HCEC 1CT (cell line): ENCODE data around the gene TBC1D30.

Experiments used
- DNase-seq: peaks from one replicate; pipeline ENCODE4 v3.0.0-alpha.2; 2017

TBC1D30 gene

GRCh38 chr12:64875186-64875585 is 50.7 kb downstream of the TBC1D30 start:
- DNase-seq, result no peak

DNA sequence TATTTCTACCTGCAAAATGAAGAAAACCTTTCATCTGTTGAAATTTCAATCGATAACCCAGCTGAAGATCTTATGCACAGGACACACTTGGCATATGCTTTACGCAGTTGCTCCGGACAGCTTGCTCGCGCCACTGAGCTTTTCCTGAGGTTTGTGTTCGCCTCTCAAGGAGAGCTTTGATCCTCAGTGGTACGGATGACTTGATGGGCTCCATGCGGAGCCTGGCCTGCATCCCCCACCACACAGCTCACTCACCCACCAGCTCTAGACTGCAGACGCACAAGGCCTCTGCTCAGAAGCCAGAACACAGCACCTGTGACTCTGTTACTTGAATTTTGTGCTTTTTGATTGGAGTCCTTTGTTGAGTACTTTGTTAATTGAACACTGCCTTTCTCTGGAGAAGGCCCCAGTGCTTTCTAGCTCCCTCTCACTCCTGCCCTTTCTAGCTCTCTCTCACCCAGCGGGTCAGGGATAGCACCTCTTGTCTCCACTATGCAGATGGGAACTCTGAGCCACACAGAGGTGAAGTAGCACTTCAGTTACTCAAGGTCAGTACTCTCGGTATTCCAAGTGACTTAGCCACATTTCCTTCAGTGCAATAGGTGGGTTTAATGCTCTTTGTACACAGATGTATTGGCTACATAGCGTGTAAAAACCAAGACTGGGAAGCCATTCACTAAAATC is 52.1 kb downstream of the TBC1D30 start:
- DNase-seq, result no peak

DNA sequence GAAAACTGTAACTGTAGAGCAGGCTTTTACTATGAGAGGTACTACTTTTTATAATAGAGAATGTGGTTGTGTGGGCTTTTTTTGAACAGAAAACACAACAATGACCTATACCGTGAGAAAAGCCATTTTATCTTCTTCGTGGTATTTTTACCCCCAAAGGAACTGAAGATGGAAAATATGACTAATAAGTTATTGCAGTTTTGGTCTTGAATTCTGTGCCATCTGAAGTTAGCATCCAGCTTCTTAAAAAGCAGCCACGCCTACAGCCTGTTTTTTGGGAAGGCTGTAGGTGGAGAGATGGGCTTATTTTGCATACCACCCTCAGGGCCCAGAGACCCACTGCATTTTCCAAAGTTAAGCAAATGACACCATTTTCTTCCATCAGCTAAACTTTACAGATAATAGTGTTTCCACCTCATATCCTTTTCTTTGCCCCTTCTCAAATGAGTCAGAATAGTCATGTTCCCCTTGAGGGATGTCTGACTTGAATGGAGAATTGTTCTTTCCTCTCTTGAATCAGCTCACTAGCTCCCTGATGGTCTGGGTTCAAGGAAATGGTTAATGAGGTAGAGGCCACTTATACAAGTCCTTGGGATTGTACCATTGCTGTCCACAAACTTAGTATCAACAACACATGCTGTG is 53.0 kb downstream of the TBC1D30 start:
- DNase-seq, result no peak

GRCh38 chr12:64882687-64883086 is 58.2 kb downstream of the TBC1D30 start:
- no peak for DNase-seq

DNA sequence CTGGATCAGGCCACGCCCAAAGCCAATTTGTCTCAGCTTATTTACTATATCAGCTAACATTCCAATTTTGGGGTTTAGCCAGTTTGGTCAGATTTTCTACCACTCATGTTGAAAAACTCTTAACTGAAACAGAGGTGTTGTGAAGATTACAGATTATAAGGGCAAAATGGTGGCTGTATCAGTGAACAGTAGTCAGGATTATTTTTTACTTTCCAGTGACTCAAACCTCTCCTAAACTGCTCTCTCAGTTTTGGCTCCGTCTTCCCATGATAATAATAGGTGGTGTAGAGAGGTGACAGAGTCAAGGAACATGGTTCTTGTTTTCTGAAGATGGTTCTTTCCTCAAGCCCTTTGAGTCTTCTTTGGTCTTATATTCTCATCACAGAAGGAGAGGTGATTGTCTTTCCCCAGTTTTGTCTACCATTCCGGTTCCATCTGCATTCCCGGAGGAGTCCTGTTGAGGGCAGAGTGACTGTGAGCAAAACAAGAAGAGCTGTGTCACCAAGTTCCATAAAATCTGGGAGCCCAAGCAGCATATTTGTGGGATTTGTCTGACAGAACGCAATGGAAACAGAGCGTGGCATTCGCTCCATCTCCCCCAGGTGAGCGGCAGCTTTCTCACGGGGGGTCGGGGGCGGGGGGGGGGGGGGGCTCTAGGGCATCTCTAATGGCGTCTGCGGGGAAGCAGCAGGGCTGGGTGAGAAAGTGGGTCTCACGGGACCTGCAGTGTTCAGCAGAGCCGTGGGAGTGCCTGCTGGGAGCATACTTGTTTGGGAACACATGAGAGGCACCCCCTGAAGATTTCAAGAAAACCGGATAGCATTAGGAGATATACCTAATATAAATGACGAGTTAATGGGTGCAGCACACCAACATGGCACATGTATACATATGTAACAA is 59.1 kb downstream of the TBC1D30 start:
- DNase-seq, result peak; percentile 24

DNA sequence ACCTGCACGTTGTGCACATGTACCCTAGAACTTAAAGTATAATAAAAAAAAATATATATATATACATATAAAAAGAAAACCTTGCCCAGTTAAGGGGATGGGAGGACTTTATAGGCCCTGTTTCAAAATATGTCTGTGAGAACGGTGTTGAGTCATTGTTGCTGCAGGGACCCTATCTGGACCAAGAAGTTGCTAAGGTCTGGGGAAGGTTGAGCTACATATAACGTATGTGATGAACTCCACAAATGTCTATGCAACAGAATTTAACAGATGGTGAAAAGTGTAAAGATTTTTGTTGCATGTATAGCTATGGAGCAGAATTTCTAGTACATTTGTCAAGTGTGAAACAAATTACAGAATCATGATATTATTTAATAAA is 59.7 kb downstream of the TBC1D30 start:
- no peak for DNase-seq

- no peak for DNase-seq
Observed at GRCh38 chr12:64884728-64885127, 60.3 kb downstream of the TBC1D30 start.

DNA sequence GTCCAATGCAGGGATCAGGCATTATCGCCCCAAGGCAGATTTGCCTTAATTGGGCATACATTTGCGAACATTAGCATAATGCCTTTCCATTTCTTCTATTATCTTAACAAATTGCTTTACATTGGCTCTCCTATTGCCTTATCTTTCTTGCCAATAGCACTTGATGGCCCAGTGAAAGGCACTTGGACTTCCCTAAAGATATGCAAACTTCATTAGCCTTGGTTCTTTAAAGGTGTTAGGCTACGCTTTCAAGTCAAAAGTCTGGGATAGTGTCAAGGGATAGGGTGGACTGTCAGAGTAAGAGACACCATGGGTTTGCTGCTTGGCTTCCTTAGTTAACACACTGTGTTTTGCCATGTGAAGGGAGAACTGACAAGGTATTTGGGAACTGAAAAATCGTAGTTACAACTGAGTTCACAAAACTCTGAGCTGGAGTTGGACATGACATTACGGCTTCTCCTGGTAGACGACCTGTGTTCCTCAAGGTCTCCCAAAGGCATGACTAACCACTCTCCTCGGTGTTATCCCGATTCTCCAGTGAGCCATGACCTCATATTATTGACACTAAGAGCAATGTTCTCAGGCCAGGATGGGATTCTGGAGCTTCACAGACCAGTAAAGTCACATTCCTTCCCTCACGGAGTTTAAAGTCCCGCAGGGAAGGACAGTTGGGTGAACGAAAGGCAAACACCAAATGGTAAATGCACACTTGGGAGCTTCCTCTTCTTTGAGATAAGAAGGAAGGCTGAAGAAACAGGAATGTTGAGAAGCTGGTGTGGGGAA is 65.2 kb downstream of the TBC1D30 start:
- no peak for DNase-seq

GRCh38 chr12:64890873-64891468 is 66.5 kb downstream of the TBC1D30 start:
- peak; percentile 59 for DNase-seq

GRCh38 chr12:64891629-64892028 is 67.2 kb downstream of the TBC1D30 start:
- DNase-seq, result no peak

GRCh38 chr12:64892561-64892960 is 68.1 kb downstream of the TBC1D30 start:
- DNase-seq, result no peak

GRCh38 chr12:64893961-64894360 is 69.5 kb downstream of the TBC1D30 start:
- DNase-seq, result peak; percentile 93

GRCh38 chr12:64894827-64895475 is 70.5 kb downstream of the TBC1D30 start:
- peak; percentile 68 for DNase-seq

DNA sequence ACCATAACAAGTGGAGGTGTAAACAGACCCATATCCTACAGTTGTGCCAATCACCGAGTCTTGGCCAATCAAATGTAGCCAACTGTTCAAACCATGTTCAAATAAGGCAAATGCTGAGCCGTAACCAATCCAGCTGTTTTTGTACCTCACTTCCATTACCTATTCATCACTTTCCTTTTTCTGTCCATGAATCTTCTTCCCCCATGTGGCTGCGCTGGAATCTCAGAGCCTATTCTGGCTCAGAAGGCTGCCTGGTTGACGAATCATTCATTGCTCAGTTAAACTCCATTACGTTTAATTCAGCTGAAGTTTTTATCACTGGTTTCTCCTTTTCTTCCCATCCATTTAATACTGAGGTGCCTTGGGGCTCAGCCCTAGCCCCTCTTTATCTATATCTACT is 71.1 kb downstream of the TBC1D30 start:
- peak; percentile 64 for DNase-seq

DNA sequence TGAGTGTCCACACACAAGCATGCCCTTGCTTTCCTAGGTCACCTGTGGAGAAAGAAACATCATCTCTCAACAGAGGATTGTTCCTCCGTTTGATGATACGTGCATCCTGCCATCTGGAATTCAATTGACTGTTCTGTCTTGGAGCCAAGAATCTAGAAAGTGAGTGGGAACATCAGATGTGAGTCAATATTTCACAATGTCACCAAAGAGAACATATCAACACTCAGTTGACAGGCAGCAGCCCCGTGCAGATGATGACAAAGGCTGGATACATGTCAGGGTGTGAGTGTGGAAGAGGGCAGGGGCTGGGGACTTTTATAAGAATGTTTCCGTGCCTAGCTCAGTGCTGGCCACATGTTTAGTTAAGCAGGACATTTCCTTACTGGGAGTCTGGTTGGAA is 76.1 kb downstream of the TBC1D30 start:
- peak; percentile 84 for DNase-seq

- peak; percentile 29 for DNase-seq
Observed at GRCh38 chr12:64903479-64904152, 79.2 kb downstream of the TBC1D30 start.

GRCh38 chr12:64907097-64907496 is 82.7 kb downstream of the TBC1D30 start:
- no peak for DNase-seq

DNA sequence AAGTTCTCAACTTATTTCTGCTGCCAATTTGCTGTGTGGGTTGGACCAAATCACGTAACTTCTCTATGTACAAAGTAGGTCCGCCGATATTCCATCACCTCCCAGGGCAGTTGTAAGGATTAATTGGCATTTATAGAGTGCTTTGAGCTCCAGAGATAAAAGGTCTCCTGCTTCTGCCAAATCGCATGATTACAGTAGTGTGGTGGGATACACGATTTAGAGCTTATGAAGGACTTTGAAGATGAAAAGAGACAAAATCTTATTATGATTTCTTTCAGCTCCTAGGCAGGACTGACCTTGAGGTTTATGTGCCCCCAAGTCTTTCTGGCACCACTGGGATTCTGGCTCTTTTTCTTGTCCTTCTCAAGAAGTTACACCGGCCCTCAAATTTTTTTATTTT is 84.7 kb downstream of the TBC1D30 start:
- no peak for DNase-seq

GRCh38 chr12:64911081-64911480 is 86.6 kb downstream of the TBC1D30 start:
- no peak for DNase-seq

DNA sequence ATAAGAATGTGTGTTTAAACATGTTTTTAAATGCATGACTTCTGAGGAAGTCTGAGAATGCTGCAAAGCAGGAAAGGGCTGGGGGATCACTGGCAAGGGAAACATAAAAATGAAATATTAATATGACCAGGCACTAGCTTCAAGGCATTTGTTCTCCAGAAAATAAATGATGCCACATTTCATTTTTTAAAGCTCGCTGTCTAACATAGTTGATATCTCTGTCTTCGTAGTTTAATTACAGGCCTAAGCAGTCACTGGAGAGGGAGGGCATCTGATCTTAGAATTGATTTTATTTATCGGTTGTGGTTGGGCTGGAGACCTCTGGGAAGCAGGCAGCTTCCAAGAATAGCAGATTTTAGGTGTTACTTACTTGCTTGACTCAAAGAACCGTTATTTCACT is 87.5 kb downstream of the TBC1D30 start:
- no peak for DNase-seq

DNA sequence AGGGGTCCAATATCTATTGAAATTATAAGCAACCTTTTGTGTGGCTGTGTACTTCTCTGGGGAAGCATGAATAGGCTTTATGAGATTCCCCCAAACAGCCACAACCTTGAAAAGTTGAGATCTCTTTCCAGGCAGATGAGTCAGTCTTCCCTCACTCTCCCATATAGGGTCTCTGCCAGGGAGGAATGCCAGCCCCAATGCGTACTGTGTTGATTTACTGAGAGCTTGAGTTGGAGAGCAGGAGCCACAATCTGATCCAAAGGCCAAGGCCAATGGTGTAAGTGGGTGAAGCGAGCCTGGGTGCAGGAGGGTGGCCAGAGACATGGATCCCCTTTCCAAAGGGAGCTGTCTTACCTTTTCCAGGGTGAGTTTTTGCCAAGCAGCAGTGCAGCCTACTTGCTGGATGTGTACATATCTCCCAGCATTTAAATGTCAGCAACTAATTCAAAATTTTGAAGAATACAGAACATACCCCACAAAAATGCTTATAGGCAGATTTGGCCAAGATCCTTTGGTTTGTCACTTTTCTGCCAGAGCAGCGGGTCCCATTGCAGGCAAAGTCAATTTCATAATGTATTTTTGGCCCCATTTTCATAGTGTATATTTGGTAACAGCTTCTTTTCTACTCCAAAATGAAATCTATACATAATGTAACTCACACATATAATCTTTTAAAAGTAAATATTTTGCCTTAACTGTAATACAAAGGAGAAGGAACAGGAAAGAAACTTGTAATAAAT is 88.2 kb downstream of the TBC1D30 start:
- DNase-seq, result peak; percentile 48
